GM21717 (cell line): ENCODE results near the gene ADRA2C.

Experiments
- ATAC-seq: cut with Tn5 transposase; IDR thresholded peaks from one replicate; pipeline ENCODE4 v1.9.1; 2021; ENCODE audit warnings: mild to moderate bottlenecking, moderate library complexity; ENCODE audit not compliant: unreplicated experiment

The ADRA2C gene

DNA sequence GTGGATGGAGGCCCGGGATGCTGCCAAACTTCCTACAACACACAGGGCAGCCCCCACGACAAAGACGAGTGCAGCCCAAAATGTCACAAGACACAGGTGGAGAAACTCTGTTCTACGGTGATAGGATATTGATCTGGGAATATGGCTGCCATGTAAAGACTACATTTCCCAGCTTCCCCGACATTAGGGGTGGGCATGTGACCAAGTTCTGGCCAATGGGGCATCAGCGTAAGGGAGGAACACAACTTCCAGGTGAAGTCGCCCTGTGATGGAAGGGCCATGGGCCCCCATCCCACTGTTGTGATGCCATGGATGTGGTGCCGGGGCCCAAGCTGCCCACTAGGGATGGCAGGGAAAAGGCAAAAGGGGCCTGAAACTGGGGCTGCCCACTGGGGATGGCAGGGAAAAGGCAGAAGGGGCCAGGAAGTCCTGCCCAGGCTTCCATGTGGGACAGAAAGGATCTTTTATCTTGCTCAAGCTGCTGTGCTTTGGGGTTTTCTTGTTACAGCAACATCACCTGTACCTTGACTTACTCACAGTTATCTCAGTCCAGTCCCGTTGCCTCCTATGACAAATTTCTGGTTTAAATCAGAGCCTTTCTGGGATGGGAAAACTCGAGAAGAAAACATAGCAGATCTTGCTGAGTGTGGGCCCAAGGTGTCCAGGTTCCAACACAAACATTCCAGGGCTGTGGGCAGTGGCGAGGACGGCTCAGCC, 9.7 kb upstream of the ADRA2C start:
- no peak for ATAC-seq

DNA sequence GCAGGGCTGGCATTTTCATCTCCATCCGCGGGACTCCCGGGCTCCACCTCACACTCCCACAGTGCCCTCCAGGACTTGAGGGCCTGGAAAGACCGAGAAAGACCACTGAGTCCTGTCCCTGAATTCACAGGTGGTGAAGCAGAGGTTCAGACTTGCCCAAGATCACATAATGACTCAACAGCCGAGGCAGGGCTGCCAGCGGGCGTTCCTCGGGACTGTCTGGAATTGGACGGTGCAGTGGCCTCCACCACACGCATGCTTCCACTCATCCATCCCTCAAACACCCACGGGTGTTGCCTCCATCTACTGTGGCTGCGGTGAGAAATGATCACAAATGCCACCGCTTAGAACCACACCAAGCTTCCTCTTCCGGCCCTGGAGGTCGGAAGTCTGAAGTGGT, 6.9 kb upstream of the ADRA2C start:
- ATAC-seq = no peak

GRCh38 chr4:3760346-3760745, 5.8 kb upstream of the ADRA2C start:
- no peak for ATAC-seq

DNA sequence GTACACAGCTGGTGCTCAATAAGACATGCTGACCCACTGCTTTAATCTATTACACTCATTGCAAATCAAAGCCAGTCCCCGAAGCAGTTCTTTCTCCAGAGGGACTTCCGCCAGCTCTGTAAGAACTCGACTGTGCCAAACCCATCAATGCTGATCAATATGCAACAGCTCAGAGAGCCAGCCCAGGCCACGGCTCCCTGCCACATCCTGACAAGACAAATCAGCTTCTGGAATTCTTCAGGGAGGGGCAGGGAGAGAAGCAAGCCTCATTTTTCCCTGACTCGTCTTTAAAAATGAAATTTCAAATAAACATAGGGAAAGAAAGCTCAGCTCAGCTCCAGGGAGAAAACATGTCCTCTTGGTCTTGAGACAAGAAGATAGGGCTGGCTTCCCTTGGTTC, 5.3 kb upstream of the ADRA2C start:
- ATAC-seq = no peak

- ATAC-seq = no peak
Observed at GRCh38 chr4:3762264-3762663, 3.9 kb upstream of the ADRA2C start.

- ATAC-seq = no peak
Observed at GRCh38 chr4:3762753-3763549, 3.2 kb upstream of the ADRA2C start.

GRCh38 chr4:3765271-3766035, 732 bp upstream of the ADRA2C start:
- ATAC-seq = no peak

- ATAC-seq = no peak
Observed at GRCh38 chr4:3766785-3767569, 792 bp downstream of the ADRA2C start.

DNA sequence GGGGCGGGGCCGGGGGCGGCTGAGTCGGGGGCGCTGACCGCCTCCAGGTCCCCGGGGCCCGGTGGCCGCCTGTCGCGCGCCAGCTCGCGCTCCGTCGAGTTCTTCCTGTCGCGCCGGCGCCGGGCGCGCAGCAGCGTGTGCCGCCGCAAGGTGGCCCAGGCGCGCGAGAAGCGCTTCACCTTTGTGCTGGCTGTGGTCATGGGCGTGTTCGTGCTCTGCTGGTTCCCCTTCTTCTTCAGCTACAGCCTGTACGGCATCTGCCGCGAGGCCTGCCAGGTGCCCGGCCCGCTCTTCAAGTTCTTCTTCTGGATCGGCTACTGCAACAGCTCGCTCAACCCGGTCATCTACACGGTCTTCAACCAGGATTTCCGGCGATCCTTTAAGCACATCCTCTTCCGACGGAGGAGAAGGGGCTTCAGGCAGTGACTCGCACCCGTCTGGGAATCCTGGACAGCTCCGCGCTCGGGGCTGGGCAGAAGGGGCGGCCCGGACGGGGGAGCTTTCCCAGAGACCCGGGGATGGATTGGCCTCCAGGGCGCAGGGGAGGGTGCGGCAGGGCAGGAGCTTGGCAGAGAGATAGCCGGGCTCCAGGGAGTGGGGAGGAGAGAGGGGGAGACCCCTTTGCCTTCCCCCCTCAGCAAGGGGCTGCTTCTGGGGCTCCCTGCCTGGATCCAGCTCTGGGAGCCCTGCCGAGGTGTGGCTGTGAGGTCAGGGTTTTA, 1.5 kb downstream of the ADRA2C start:
- ATAC-seq = no peak

GRCh38 chr4:3768842-3769641, 2.9 kb downstream of the ADRA2C start:
- no peak for ATAC-seq

GRCh38 chr4:3769642-3770184, 3.5 kb downstream of the ADRA2C start:
- ATAC-seq = no peak

GRCh38 chr4:3770323-3771163, 4.4 kb downstream of the ADRA2C start:
- no peak for ATAC-seq

DNA sequence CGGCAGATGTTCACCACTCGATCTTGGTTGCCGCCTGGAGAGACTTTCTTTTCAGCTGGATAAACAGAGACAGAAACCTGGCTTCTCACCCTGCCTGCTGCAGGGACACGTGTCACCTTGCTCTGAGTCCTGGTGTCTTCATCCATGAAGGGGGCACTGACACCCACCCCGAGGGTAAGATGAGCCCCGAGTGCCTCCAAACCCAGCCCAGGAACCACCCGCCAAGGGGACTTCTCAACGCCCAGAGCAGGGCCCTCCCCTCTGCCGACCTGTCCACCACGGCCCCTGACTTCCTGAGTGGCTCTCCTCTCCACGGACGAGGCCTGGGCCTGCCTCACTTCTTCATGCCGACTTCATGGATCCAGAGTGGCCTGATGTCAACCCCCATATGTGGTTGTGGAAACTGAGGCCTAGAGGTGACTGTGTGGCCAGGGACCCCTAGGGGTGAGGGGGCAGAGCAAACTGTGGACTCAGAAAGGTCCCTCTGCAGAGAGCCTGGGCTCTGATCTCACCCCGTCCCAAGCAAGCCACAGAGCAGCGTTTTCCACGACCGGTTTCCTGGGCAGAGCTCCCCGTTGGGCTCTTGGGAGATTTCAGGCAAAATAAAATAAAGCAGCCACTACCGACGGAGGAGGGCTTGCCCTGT, 5.1 kb downstream of the ADRA2C start:
- no peak for ATAC-seq

- no peak for ATAC-seq
Observed at GRCh38 chr4:3771939-3772495, 5.8 kb downstream of the ADRA2C start.

- no peak for ATAC-seq
Observed at GRCh38 chr4:3772632-3773031, 6.4 kb downstream of the ADRA2C start.

DNA sequence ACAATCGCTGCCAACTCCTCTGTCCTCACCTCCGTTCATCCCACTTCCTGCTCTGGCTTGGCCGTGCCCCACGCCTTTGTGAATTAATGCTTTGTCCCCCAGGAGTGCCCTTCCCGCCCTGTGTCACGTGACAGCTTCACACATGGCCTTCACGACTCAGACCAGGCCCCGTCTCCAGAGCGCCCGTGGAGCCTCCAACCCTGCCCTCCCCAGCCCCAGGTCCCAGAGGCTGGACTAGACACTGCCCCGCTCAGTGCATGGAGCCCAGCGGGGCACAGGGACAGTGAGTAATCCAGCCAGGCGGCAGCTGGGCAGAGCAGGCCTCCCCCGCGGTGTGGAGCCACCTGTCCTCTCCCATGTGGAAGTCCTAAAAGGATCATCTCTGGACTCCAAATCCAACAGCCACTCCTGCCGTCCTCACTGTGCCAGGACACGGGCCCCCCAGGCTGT, 7.4 kb downstream of the ADRA2C start:
- no peak for ATAC-seq

- no peak for ATAC-seq
Observed at GRCh38 chr4:3774253-3774883, 8.2 kb downstream of the ADRA2C start.
